HG03159 (cell line): ENCODE data around the gene CAPN14.

Experiments used
- ATAC-seq: cut with Tn5 transposase; IDR thresholded peaks from one replicate; pipeline ENCODE4 v1.9.1; 2021; ENCODE audit warnings: mild to moderate bottlenecking, moderate library complexity; ENCODE audit not compliant: unreplicated experiment

The CAPN14 gene

DNA sequence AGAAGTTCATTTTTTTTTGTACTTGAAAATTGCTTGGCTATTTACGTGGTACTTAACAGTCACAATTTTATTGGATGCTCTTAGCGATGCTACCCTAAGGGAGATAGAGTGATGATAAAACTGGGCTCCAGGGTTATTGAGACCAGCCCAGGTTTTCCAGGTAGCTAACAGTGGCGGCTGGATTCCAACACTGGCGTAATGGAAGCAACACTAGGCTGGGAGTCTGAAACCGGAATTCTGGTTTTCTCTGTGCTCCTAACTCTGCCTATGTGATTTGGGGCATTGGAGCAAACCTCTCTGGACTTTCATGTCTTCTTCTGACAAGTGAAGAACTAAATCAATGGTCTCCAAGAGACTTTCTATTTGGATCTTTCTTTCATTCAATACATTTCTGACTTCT lies 69.7 kb downstream of the CAPN14 start:
- ATAC-seq = no peak

DNA sequence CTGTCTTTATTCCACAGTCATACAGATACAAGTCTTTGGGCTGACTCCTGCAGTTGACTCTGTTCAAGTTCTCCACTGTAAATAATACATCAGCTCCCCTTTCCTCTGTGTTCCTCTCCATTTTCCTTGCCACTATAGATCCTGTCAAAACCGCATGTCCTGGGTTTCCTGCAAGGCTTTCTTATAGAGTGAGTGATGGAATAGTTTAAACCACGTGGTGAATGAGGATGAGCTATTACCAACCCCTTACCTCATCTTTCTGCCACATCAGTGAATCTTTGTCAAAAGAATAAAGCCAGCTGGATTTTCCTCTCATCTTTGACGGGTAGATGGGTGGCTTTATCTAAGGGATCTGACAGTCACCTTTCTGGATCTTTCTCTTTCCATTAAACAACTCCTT lies 75.2 kb downstream of the CAPN14 start:
- no peak for ATAC-seq

DNA sequence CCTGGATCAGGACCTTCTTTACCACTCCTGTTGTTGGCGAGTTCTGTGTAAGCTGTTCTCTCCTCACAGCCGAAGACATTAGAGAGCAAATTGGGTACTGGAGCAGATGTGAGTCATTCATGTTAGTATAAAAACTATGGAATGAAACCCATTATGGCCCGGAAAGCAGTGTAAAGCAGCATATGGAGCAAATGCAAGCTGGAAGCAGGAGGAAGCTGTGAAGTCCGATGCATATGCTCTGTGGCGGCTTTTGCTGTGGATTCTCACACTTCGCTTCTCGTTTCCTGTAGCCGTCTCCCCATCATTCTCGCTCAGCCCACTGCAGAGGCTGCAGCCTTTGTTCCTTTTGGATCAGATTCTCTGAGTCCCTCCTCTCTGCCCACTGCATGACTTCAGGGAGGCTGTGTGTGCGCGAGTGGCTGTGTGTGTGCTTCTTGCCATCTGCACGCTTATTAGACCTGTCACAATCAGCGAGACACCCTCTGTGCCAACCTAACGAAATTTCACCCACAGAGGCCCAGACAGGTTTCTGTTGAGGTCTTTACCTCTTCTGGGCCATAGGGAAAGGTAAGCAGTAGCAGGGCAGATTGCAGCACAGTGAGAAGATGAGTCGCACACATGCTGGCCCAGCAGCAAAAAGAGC lies 75.8 kb downstream of the CAPN14 start:
- no peak for ATAC-seq

DNA sequence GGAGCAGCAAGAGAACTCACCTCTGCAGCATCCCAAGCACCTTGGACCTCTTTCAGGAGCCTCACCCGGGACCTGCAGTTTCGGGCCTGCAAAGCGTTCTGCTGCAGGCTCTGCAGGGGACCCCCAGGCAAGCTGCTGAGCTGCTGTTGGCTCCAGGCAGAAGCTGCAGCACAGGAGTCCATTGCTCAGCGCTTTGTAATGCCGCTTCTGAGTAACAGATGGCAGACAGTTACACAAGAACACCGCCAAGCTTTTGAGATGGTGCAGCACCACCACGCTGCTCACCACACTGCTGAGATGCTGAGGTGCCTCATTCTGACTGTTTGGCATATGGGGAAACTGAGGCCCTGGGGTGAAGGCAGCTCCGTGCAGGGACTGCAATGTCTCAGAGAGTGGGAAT lies 77.2 kb downstream of the CAPN14 start:
- ATAC-seq = no peak

DNA sequence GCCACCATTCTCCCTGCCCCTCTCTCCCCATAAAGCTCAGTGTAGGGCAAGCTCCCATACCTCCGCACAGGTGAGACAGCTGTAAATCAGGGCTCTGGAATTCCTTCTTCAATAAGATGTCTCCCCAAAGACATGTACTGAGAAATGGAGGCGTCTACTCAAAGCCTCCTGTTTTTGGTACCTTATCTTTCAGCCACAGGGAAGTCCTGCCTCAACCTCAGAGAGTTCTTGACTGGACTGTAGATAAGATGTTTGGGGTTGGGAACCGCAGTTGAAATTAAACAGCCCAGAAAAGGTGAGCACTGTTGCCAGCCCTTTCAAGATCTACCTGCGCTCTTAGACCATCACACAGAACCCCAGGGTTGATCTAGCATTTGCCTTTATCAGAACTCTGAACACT lies 77.6 kb downstream of the CAPN14 start:
- no peak for ATAC-seq

DNA sequence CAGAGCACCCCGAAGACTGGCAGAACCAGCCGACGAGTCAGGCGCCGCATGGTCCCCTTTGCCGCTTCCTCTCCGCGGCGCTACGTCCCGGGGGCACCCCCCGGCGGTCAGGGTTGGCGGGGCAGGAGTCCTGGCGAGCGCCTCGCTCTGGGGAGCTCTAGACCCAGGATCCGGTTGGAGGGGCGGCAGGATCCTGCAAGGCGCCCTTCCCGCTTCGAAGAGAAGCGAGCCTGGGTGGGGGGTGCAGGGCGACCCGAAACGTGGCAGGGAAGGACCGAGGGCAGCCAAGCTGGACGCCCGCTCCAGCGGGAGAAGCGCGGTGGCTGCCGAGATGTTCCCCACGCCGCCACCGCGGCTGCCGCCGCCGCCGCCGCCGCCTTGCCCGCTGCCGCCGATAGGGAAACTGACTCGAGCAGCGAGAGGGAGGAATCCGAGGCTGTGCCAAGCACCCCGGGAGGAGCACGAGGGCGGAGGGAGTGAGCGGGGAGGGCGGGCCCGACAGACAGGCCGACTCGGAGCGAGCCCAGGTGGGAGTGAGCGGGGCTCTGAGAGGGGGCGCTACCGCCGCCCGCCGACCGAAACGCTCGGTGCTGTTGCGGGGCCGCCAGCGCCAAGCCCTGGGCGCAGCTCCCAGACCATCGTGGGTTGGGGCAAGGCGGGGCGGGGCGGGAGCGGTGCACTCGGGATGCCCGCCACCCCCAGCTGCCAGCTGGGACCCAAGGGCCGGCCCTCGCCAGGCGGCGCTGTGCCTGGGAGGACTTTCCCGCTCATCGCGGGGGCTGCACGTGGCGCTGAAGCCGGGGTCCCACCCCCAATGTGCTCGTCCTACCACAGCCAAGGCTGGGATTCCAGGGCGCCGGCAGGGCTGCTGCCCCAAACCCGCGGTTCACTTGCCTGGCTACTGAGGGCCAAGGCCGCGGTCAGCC lies 79.0 kb downstream of the CAPN14 start, which contains the start of gene GALNT14:
Gene GALNT14 (minus strand): TSS at position 404 of the 926 bp plus-strand sequence. CDS start 354 bp downstream, at position 50.
- peak; percentile 74 for ATAC-seq

DNA sequence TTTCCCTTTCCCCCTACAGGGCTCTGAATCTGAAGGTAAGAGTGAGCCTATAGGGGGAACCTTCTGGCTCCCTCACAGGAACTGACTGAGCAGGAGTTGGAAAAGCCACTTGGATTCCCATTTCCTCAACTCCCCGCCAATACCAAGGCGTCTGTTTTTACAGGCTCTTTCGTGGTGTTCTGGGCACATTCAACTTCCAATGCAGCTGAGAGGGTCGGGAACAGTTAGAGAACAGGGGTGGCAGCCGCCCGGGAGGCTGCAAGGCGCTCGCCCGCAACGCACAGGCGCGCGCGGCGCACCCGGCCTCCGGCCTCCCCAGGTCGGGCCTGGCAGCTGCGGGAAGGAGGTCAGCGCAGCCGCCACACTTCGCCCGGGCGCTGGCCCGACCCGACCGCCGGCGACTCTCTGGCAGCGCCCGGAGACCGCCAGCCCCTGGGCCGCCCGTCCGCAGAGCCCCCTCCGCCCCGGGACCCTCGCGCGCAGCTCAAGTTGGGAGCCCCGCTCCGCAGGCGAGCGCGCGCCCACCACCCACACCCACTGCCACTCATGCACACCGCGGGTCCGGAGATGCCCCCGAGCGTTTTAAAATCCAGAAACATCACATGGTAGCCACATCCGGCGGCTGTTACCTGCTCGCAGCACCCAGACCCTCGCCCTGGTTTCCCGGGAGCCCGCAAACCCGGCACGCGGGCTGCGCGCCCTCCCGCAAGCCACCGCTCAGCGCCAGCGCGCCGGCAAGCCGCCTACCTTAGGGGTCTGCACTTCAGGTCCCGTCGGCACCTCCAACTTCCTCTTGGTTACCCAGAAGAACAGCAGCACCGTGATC lies 79.9 kb downstream of the CAPN14 start:
- peak; percentile 2 for ATAC-seq

DNA sequence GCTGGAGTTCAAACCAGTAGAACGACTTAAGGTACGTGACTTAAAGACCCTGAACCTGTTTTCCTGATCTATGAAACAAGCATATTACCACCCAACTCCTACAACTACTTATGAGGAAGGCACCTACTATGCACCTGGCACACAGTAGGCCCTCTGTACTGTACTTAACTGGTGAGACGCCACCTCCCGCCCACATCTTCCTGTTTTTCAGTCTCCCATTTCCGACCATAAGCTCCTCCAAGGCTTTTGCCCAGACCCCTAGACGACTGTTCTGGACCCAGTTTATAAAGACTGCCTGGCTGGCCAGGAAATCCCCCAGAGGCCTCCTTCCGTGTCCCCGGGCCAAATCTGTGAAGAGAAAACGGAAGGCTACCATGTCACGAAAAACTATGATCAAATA lies 80.6 kb downstream of the CAPN14 start:
- no peak for ATAC-seq

DNA sequence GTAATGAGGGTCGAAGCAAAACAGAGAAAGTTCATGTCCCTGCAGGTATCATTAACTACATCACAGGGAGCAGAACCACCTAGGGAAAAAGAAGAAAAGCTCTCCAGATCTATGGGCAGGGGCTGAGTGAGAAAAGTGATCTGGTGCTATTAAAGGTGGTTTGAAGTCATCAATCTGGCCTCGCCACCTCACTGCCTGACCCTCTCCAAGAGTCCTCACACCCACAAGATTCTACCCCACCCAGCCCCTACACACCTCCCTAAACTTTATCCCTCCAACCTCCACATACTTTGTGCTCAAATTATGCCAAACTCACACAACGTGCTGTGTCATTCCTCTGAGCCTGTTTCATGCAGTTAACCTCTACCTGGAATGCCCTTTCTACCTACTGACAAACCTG lies 81.3 kb downstream of the CAPN14 start:
- no peak for ATAC-seq

DNA sequence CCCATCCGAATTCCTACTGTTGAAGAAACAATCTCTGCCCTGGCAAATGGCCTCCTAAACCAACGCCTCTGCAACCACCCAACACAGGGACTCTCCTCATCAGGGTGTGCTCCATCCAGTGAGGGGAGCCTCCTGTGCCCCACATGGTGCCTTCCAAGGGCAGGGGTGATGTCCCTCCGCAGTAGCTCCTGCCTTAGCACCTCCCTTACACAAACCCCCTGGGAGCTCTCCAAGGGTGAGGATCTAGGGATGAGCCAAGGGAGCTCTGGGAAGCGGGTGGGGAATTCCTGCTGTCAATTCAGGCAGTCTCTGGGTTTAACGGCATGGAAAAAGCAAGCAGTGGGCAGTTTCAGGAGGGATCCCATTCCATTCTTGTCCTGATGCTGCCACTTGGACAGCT lies 82.8 kb downstream of the CAPN14 start:
- ATAC-seq = no peak

DNA sequence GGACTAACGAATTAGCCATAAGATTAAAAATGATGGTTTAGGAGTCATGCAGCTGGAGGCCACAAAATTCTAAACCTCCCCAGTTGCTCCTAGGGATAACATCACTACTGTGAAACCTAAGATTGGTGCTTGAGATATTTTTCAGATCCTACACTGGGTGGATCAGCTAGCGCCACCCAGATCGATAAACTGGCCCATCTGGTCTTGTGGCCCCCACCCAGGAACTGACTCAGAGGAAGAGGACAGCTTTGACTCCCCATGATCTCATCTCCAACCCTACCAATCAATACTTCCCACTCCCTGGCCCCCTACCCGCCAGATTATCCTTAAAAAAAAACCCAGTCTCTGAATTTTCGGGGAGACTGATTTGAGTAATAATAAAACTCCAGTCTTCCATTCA lies 84.5 kb downstream of the CAPN14 start:
- ATAC-seq = no peak

DNA sequence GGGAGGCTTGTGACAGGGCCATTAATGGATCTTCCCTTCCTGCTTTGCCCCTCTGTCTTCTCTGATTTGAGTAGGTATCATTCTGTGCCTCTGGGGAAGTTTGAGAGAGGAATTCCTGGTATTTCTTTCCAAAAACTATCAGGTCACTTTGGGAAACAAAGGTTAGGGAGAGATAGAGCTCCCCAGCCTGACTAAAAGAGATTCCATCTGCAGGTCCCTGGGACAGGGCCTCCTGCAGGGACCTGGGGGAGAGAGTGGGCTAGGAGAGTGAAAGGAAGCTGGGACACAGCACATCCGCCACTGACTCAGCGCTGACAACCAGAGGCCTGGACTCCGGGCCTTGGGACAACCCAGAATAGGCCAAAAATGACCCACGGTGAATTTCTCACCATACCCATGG lies 85.4 kb downstream of the CAPN14 start:
- ATAC-seq = no peak

DNA sequence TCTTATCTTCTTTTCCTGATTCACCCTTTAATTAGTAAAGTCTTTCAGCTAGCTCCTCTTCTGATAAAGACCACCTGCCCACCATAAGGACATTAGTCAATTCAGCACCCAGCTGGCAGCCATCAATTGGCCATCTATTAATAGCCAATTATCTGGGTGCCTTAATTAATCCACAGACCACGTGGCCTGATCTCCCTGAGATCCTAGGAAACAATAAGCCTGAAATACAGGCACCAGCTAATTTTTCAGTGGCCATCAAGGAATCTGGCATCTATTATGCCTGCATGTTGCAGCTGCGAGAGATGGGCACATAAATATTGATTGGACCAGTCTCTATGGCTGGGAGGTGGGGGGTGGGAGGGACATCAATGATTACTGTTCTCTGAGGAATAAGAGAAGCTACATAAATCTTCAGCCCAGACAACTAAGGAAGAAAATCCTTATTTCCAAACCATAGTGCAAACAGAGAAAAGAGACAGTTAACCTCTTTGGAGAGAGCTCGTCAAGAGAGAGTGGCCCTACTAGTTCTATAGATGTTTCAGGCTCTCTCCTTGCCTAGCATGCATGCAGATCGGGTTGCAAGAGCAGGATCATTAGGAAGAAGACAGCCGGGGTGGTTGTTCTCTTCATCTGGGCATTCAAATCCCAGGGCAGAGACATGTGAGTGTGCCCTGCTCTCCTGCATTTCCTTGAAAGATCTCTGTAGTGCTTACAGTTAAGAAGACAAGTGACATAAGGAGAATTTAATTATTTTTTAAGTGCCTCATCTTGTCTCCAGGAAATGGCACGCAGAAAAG lies 87.7 kb downstream of the CAPN14 start:
- no peak for ATAC-seq

DNA sequence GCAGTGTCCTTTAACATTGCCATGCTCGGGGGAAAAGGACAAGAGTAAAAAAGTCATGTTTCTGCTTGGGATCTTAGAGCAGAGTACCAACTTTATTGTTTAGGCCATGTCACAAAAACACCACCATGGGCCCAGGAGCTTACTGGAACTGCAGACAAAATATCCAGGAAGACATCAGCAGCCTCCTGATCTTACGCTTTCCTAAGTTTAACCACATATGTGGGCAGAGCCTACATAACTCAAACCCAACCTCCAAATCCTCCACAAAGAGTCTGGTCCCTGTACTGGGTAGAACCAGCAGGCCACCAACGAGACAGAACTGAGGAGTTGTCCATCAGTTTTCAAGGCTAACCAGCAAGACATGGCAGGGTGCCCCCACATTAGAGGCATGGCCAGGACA lies 89.4 kb downstream of the CAPN14 start:
- no peak for ATAC-seq

DNA sequence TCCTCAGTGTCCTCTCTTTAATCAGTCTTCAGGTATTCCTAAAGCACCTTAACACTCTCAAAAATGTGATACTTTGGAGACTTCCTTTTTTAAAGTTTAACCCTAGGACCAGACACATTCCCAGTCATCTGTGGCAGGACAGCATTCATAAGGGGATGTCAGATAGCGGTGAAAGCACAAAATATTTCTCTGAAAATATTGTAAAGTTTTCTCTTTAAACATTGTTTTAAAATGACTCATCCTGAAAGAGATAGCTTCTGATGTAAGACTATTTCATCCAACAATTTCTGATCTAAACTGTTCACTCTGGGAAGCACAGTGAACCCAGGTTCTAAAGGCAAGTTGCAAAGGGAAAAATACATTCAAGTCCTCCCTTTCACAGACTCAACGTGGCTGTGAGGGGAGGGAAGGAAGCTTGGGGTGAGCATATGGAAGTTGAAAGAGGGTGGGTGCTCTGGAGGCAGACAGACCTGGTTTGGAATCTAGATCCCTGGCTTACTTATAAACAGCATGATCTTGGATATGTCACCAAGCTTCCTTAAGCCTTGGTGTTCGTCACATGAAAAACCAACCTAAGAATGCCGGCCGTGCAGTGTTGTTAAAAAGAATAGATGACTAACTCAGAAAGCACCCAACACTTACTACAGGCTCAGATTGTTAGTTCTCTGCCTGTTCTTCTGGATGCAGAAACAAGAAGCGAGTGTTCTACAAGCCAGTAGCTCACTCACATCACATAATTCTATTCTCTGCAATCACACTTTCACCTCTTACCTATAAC lies 91.2 kb downstream of the CAPN14 start:
- no peak for ATAC-seq

DNA sequence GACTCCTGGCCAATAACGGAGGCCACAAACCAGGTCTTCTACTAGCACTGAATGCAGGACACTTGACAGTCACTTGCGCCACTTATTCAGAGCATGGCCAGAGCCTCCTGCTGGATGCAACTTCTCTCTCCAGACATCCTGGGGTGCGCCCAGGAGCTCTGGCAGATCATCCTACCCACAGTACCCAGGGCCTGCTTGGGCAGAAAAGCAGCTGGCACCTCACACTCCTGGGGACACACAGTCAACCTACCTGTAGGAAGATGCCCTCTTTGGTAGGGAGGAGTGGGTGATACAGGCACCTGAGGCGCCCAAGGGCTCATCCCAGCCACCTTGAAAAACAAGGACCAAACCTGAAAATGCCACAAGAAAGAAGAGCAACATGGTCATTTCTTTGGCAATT lies 92.4 kb downstream of the CAPN14 start:
- no peak for ATAC-seq
